Stomach (tissue), 4 donors: Measurements from ENCODE around the gene STAT4.

Experiments used
- CTCF ChIP-seq, 7 experiments: fragments of 450-650 bp in 4 of 7; fragments of 200-600 bp in 3 of 7; sonication (generic) in 3 of 7; IDR thresholded peaks; one replicate each; pipeline ENCODE4 v1.5.1; 2016 to 2019; ENCODE audit warnings: antibody characterized with exemption in 7 of 7, control low read depth in 2 of 7, mild to moderate bottlenecking in 1 of 7
- EP300 ChIP-seq: sonication (generic); formaldehyde crosslinking; IDR thresholded peaks from one replicate; pipeline ENCODE4 v1.6.1; 2017; ENCODE audit warnings: antibody characterized with exemption
- POLR2A ChIP-seq, 4 donors: fragments of 450-650 bp; IDR thresholded peaks; one replicate each; pipeline ENCODE4 v1.6.1; 2016; ENCODE audit warnings: antibody characterized with exemption in 4 of 4, control low read depth in 2 of 4, mild to moderate bottlenecking in 1 of 4, moderate library complexity in 1 of 4
- POLR2AphosphoS5 ChIP-seq, 3 donors: sonication (generic); formaldehyde crosslinking; IDR thresholded peaks; one replicate each; pipeline ENCODE4 v1.6.1; 2016; ENCODE audit warnings: antibody characterized with exemption in 3 of 3

- TF ChIP-seq POLR2AphosphoS5 (IDR thresholded peaks at IDR 0.05): no peak
- TF ChIP-seq CTCF (IDR thresholded peaks at IDR 0.05): no peak
- no peak for TF ChIP-seq EP300
- no peak for TF ChIP-seq POLR2A (IDR thresholded peaks at IDR 0.05)
Observed at GRCh38 chr2:191189112-191189635, 38.4 kb upstream of the STAT4 start.
